Activated gamma-delta T cell treated with Interleukin-2 at 50 U/mL for 16 hours (primary cell): ENCODE measurements around the gene FAM13C.

ENCODE experiments used
- DNase-seq: peaks from one replicate; pipeline ENCODE4 v3.0.0-alpha.2; 2020

FAM13C gene

GRCh38 chr10:59360605-59361405 lies 1.5 kb downstream of the FAM13C start:
- DNase-seq: no peak

- DNase-seq: no peak
These were observed 3.8 kb downstream of the FAM13C start for GRCh38 chr10:59358576-59358975.

- no peak for DNase-seq
These were observed 7.9 kb downstream of the FAM13C start for GRCh38 chr10:59354434-59354833.

- DNase-seq: no peak
These were observed 11.8 kb downstream of the FAM13C start for GRCh38 chr10:59350558-59350957.

GRCh38 chr10:59346321-59346720 lies 16.0 kb downstream of the FAM13C start:
- DNase-seq: no peak

- DNase-seq: no peak
These were observed 19.6 kb downstream of the FAM13C start for GRCh38 chr10:59342723-59343122.

- DNase-seq: no peak
These were observed 20.3 kb downstream of the FAM13C start for GRCh38 chr10:59342000-59342399.

- DNase-seq: no peak
These were observed 22.1 kb downstream of the FAM13C start for GRCh38 chr10:59340285-59340684.

- no peak for DNase-seq
These were observed 23.0 kb downstream of the FAM13C start for GRCh38 chr10:59339351-59339750.

- DNase-seq: no peak
These were observed 25.1 kb downstream of the FAM13C start for GRCh38 chr10:59337201-59337652.

GRCh38 chr10:59336632-59337031 lies 25.7 kb downstream of the FAM13C start:
- DNase-seq: no peak

GRCh38 chr10:59335497-59335896 lies 26.9 kb downstream of the FAM13C start:
- no peak for DNase-seq

- no peak for DNase-seq
These were observed 28.6 kb downstream of the FAM13C start for GRCh38 chr10:59333701-59334100.

- no peak for DNase-seq
These were observed 29.8 kb downstream of the FAM13C start for GRCh38 chr10:59332581-59332980.

- no peak for DNase-seq
These were observed 30.7 kb downstream of the FAM13C start for GRCh38 chr10:59331661-59332060.

- DNase-seq: no peak
These were observed 37.2 kb downstream of the FAM13C start for GRCh38 chr10:59325116-59325515.

GRCh38 chr10:59324597-59324996 lies 37.8 kb downstream of the FAM13C start:
- no peak for DNase-seq

- DNase-seq: no peak
These were observed 38.4 kb downstream of the FAM13C start for GRCh38 chr10:59323831-59324401.

GRCh38 chr10:59323036-59323459 lies 39.3 kb downstream of the FAM13C start:
- no peak for DNase-seq

- no peak for DNase-seq
These were observed 40.2 kb downstream of the FAM13C start for GRCh38 chr10:59322131-59322530.

GRCh38 chr10:59320355-59320754 lies 42.0 kb downstream of the FAM13C start:
- DNase-seq: no peak

- DNase-seq: no peak
These were observed 42.5 kb downstream of the FAM13C start for GRCh38 chr10:59319854-59320253.

GRCh38 chr10:59317066-59317465 lies 45.3 kb downstream of the FAM13C start:
- no peak for DNase-seq

GRCh38 chr10:59315465-59315864 lies 46.9 kb downstream of the FAM13C start:
- DNase-seq: no peak

- DNase-seq: no peak
These were observed 48.1 kb downstream of the FAM13C start for GRCh38 chr10:59314268-59314667.
